ENCODE measurements around the gene RNU5D-1. TPM values are rescaled to one million over a fixed set of nuclear protein-coding genes. Genes with fewer than 3 reads are reported as not detected.

The RNU5D-1 gene
- total and polyA plus RNA-seq, 8 donors = not detected

GRCh38 chr1:44685218-44685617 is 45.8 kb downstream of the RNU5D-1 start:
- Histone ChIP-seq H3K9me3 (no peaks in the 10 kb centered on the region), H3K4me3 (no peak overlapping the region), H3K27ac (no peak overlapping the region), H3K36me3 (no peaks in the 10 kb centered on the region), H3K4me1 (no peaks in the 10 kb centered on the region), H3K27me3 (no peaks in the 10 kb centered on the region)
- no peak for DNase-seq
- WGBS, 5 donors = 89 to 97% (median 93%) methylated on average over 4 of the region's 4 CpGs
- TF ChIP-seq POLR2AphosphoS5 (IDR thresholded peaks at IDR 0.05) (no peak), CTCF (IDR thresholded peaks at IDR 0.05) (no peak), POLR2A (IDR thresholded peaks at IDR 0.05) (no peak), EP300 (IDR thresholded peaks at IDR 0.05) (no peak)
- intact Hi-C loops (cut with DNase I; ENCODE audit: low total_unique reads) = no loop called here

GRCh38 chr1:44684525-44684924 is 46.4 kb downstream of the RNU5D-1 start:
- intact Hi-C loops (cut with DNase I; ENCODE audit: low total_unique reads) = no loop called here
- TF ChIP-seq CTCF (IDR thresholded peaks at IDR 0.05) = no peak
- no peak for TF ChIP-seq POLR2AphosphoS5 (IDR thresholded peaks at IDR 0.05)
- TF ChIP-seq EP300 (IDR thresholded peaks at IDR 0.05) = no peak
- TF ChIP-seq POLR2A (IDR thresholded peaks at IDR 0.05) = no peak
- Histone ChIP-seq H3K27ac (peak overlapping the region in 1 of 5 donors; percentile 8), H3K27me3 (no peaks in the 10 kb centered on the region), H3K4me1 (no peaks in the 10 kb centered on the region), H3K36me3 (no peaks in the 10 kb centered on the region), H3K4me3 (no peak overlapping the region), H3K9me3 (no peaks in the 10 kb centered on the region)
- no peak for DNase-seq
- WGBS, 5 donors = 70 to 90% (median 82%) methylated on average over 1 of the region's 1 CpG

DNA sequence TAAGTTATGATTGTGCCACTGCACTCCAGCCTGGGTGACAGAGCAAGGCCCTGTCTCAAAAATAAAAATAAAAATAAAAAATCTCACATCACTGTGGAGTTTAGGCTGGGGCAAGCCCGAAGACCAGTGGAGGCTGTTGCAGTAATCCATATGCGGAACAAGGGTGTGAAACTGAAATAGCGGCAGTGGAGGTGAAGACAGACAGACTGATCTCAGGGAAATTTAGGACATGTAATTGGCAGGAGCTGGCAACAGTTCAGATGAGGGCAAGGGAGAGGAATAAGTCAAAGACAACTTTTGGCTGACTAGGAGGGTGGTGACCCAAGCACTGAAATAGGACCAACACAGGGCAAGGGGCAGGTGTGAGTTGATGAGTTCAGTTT is 48.1 kb downstream of the RNU5D-1 start:
- Histone ChIP-seq H3K4me1 (peaks cover 0 to 9% (median 0%) of the 10 kb centered on the region in 4 donors), H3K27me3 (no peaks in the 10 kb centered on the region), H3K27ac (no peak overlapping the region), H3K36me3 (no peaks in the 10 kb centered on the region), H3K4me3 (no peak overlapping the region), H3K9me3 (no peaks in the 10 kb centered on the region)
- WGBS, 5 donors = 93 to 99% (median 98%) methylated on average over 3 of the region's 3 CpGs
- DNase-seq = no peak
- TF ChIP-seq CTCF (IDR thresholded peaks at IDR 0.05) (no peak), POLR2AphosphoS5 (IDR thresholded peaks at IDR 0.05) (no peak), POLR2A (IDR thresholded peaks at IDR 0.05) (no peak), EP300 (IDR thresholded peaks at IDR 0.05) (no peak)
- intact Hi-C loops (cut with DNase I; ENCODE audit: low total_unique reads) = no loop called here

- DNase-seq = no peak
Measured at GRCh38 chr1:44681905-44682882, 48.8 kb downstream of the RNU5D-1 start.

More at GRCh38 chr1:44681905-44682882, 48.8 kb downstream of the RNU5D-1 start:
- H3K27ac ChIP-seq = no peak overlapping the region
- TF ChIP-seq POLR2A (IDR thresholded peaks at IDR 0.05) = no peak
- TF ChIP-seq EP300 (IDR thresholded peaks at IDR 0.05) = no peak
- TF ChIP-seq CTCF (IDR thresholded peaks at IDR 0.05) = no peak
- no peak for TF ChIP-seq POLR2AphosphoS5 (IDR thresholded peaks at IDR 0.05)
- H3K27me3 ChIP-seq = no peaks in the 10 kb centered on the region
- no peak overlapping the region for H3K4me3 ChIP-seq
- intact Hi-C loops (cut with DNase I; ENCODE audit: low total_unique reads) = no loop called here
- whole genome bisulfite sequencing, 5 donors = 71 to 80% (median 74%) methylated on average over 14 of the region's 14 CpGs
- H3K36me3 ChIP-seq = no peaks in the 10 kb centered on the region
- H3K9me3 ChIP-seq = no peaks in the 10 kb centered on the region
- peaks cover 0 to 16% (median 2%) of the 10 kb centered on the region in 4 donors for H3K4me1 ChIP-seq

Small RNA genes within 50 kb of the gene (small RNA-seq; reads per million reads assigned to genes)
- gene RNU5D-1 (0.54 to 7.9 (median 5.0) reads per million in 4 donors), gene RNU5F-1 (0 to 2.2 (median 0.05) reads per million in 4 donors), gene SNORD38A (588 to 917 (median 750) reads per million in 4 donors), gene SNORD38B (0 reads per million in 4 donors), gene SNORD46 (669 to 1,732 (median 1,441) reads per million in 4 donors), gene SNORD55 (0 reads per million in 4 donors)

Other genes with a start within 250 kb of the RNU5D-1 start
- 10 to 100 TPM in 1 of 5 donors, 1 to 10 TPM in 4; 2.4 to 22.8 (median 4.9) TPM for gene TMEM53, start 56.7 kb downstream of the RNU5D-1 start, total RNA-seq
- 1 to 10 TPM; 6.9 to 9.4 (median 7.3) TPM for gene TMEM53, start 56.7 kb downstream of the RNU5D-1 start, polyA plus RNA-seq
- gene ARMH1, start 56.5 kb downstream of the RNU5D-1 start, total RNA-seq = 1 to 10 TPM in 2 of 5 donors, not detected in 3; 3.3 to 3.7 TPM
- 1 to 10 TPM; 4.4 to 8.6 (median 5.7) TPM for gene ARMH1, start 56.5 kb downstream of the RNU5D-1 start, polyA plus RNA-seq
- gene KIF2C, start 8.7 kb upstream of the RNU5D-1 start, total RNA-seq = 10 to 100 TPM in 3 of 5 donors, 1 to 10 TPM in 2; 2.3 to 34.8 (median 10.4) TPM
- gene KIF2C, start 8.7 kb upstream of the RNU5D-1 start, polyA plus RNA-seq = 1 to 10 TPM; 1.4 to 6.5 (median 1.9) TPM
- 1,000 to 10,000 TPM in 4 of 5 donors, 100 to 1,000 TPM in 1; 322 to 2,657 (median 1,647) TPM for gene RPS8, start 44.4 kb upstream of the RNU5D-1 start, total RNA-seq
- gene RPS8, start 44.4 kb upstream of the RNU5D-1 start, polyA plus RNA-seq = 1,000 to 10,000 TPM; 2,591 to 3,429 (median 3,008) TPM
- 10 to 100 TPM in 1 of 5 donors, under 1 TPM in 1, not detected in 3; 0.87 to 60.0 TPM for gene BEST4, start 57.0 kb upstream of the RNU5D-1 start, total RNA-seq
- under 1 TPM in 1 of 3 donors, not detected in 2; 0.35 TPM for gene BEST4, start 57.0 kb upstream of the RNU5D-1 start, polyA plus RNA-seq
- 10 to 100 TPM in 4 of 5 donors, under 1 TPM in 1; 0.58 to 30.4 (median 24.3) TPM for gene PLK3, start 69.2 kb upstream of the RNU5D-1 start, total RNA-seq
- gene PLK3, start 69.2 kb upstream of the RNU5D-1 start, polyA plus RNA-seq = 10 to 100 TPM in 2 of 3 donors, 1 to 10 TPM in 1; 9.5 to 21.2 (median 13.5) TPM
- 10 to 100 TPM in 1 of 5 donors, not detected in 4; 25.5 TPM for gene DYNLT4, start 76.2 kb upstream of the RNU5D-1 start, total RNA-seq
- gene DYNLT4, start 76.2 kb upstream of the RNU5D-1 start, polyA plus RNA-seq = 1 to 10 TPM in 1 of 3 donors, under 1 TPM in 2; 0.38 to 4.4 (median 0.50) TPM
- 1 to 10 TPM in 2 of 5 donors, under 1 TPM in 1, not detected in 2; 0.89 to 4.1 (median 2.9) TPM for gene BTBD19, start 77.4 kb upstream of the RNU5D-1 start, total RNA-seq
- 1 to 10 TPM; 1.4 to 2.9 (median 2.8) TPM for gene BTBD19, start 77.4 kb upstream of the RNU5D-1 start, polyA plus RNA-seq
- 1 to 10 TPM in 2 of 5 donors, under 1 TPM in 1, not detected in 2; under 0.01 to 2.3 (median 1.8) TPM for gene PTCH2, start 112.1 kb upstream of the RNU5D-1 start, total RNA-seq
- gene PTCH2, start 112.1 kb upstream of the RNU5D-1 start, polyA plus RNA-seq = under 1 TPM; 0.19 to 0.50 (median 0.31) TPM

Data from stomach (tissue), 9 donors.